Measurements from ENCODE around the gene OXSR1.
"Not testable (repeated sequence)": the region's sequence is repeated elsewhere in the genome, so short reads cannot be mapped to it uniquely, and the experiment has no call there.

Gene OXSR1

GRCh38 chr3:38235466-38235865 lies 70.1 kb downstream of the OXSR1 start:
- DNase-seq = no peak

DNA sequence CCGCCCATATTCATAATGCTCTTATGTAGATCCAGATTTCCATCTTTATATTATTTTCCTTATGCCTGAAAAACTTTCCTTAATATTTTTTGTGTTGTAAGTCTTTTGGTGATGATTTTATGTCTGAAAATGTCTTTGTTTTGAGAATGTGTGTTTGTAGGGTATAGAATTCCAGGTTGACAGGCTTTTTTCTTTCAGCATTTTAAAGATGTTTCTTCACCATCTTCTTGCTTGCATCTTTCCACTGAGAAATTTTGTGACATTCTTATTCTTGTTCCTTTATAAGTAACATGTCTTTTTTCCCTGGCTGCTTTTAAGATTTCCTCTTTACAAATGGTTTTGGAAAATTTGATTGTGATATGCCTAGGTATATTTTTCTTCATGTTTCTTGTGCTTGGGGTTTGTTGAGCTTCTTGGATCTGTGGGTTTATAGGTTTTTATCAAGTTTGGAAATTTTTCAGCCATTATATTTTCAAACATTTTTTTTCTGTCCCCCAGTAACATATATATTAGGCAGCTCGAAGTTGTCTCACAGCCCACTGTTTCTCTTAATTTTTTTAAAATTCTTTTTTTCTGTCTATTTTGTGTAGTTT lies 73.2 kb downstream of the OXSR1 start:
- no peak for DNase-seq

- not testable (repeated sequence) for DNase-seq
Measured at GRCh38 chr3:38242812-38243211, 77.5 kb downstream of the OXSR1 start.

GRCh38 chr3:38245930-38246329 lies 80.6 kb downstream of the OXSR1 start:
- DNase-seq = no peak

- no peak for DNase-seq
Measured at GRCh38 chr3:38247366-38248035, 82.2 kb downstream of the OXSR1 start.

GRCh38 chr3:38250198-38250597 lies 84.9 kb downstream of the OXSR1 start:
- no peak for DNase-seq

DNA sequence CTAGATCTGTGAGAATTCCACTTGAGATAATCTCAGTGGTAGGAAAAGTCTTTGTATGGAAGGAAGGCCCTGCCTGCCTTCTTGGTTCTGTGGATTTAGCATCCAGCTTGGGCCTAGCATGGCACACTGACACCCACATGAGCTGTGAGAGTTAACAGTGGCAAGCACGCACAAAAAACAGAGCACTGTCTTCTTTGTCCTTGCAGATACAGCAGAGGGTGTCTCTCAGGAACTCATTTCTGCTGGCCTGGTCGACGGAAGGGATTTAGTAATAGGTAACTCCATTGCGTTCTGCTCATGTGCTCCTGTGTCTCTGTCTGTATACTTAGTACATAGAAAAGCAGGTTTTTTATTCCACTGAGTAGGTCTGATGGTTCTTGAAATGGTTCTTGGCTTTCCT lies 85.9 kb downstream of the OXSR1 start:
- DNase-seq = no peak

- DNase-seq = no peak
Measured at GRCh38 chr3:38253704-38254103, 88.4 kb downstream of the OXSR1 start.

DNA sequence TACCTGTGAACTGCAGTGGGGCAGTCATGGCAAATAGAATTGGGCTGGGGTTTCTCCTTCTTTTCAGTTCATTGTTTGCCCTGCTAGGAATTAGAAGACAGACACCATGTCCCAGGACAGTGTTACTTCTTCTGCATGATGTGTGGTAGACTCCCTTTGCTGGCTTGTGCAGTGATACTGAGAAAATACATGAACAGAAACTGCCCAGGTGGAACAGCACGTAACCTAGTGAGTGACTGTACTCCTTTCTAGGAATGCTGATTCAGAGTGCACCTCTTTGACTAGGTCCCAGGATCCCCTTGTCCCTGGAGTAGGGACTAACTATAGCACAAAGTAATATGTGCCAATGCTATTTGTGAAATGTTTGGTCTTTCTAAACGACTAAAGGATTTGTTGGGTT lies 89.5 kb downstream of the OXSR1 start:
- no peak for DNase-seq

- DNase-seq = no peak
Measured at GRCh38 chr3:38255627-38256026, 90.3 kb downstream of the OXSR1 start.

DNA sequence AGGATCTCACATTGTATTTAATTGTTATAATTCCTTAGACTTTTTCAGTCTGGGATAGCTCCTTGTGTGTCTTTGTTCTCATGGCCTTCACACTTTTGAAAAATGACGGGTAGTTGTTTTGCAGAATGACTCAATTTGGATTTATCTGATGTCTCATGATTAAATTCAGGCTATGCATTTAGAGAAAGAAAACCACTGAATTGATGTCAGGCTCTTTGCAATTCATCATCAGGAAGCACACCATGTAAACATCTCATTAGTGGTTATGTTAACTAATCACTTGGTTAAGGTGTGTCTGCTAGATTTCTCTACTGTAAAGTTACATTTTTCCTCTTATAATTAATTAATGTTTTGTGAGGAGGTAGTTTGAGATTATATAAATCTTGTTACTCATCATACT lies 92.2 kb downstream of the OXSR1 start:
- no peak for DNase-seq

DNA sequence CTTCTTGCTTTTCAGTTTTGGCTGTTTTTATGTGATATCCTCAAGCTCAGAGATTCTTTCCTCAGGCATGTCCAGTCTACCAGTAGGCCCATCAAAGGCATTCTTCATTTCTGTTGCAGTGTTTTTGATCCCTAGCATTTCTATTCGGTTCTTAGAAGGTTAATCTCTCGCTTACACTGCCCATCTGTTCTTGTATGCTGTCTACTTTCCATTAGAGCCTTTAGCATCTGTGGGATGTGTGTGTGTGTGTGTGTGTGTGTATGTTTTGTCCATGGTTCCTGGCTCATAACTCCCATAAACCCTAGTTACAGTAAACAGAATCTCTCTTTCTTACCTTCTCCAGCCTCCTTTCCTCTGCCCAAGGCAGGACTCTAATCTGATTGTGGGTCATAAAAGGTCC lies 95.1 kb downstream of the OXSR1 start:
- no peak for DNase-seq

DNA sequence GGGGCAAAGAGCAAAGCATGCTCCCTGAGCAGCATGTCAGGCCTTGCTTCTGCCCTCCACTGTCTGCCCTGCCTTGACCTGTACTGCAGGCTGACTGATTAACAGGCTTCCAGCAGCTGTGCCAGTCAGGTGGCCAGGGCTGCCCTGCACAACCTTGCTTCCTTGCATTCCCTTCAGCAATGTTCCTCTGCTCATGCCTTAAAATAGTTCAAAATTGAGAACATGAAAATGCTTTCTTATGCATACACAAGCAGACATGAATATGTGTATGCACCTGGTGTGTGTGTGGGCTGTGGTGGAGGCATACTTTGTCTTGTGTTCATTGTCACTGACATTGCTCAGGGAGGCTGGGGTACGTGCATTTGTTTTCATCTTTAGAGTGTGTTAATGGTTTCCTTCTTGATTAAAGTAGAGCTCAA lies 99.0 kb downstream of the OXSR1 start:
- no peak for DNase-seq

DNA sequence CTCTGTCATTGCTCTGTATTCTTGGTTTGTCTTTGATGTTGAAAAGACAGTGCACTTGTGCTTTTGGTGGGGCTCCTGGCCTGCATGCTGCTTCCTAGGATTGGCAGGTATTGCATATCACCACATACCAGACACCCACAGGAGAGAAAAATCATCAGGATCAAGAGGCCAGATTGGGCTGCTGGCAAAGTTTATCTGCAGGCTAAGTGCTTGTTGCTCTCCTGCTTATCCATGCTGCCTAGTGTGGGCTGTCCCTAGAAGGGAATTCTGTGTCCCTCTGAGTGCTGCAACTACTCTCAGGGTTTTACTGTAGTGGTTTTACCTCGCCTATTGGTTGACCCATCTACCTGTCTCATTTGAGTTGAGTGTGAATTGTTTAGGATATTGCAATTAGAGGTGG lies 99.4 kb downstream of the OXSR1 start:
- DNase-seq = no peak

GRCh38 chr3:38265604-38266307 lies 100.4 kb downstream of the OXSR1 start, which contains the start of gene SLC22A13:
Gene SLC22A13 (plus strand): TSS chr3:38265812. CDS start chr3:38265861, 49 bp downstream.
- no peak for DNase-seq

DNA sequence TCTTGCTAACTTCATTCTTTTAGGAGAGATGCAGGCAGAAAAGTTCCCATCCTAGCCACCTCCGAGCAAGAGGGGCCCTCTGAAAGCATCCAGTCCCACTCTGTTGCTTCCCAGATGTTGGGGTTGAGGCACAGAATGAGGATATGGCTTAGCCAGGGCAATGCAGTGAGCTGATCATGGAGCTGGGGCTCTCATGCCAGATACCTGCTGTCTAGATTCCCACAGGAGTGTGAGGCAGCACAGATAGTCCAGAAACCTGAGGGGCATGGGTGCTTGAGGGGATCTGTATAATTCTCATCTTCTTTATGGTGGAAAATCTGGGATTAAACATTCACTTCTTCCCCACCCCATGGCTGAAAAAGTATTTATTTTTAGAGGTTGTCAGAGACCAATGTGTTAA lies 101.5 kb downstream of the OXSR1 start:
- no peak for DNase-seq

- DNase-seq = no peak
Measured at GRCh38 chr3:38267662-38268061, 102.3 kb downstream of the OXSR1 start.

GRCh38 chr3:38268087-38268486 lies 102.8 kb downstream of the OXSR1 start:
- no peak for DNase-seq

- DNase-seq = no peak
Measured at GRCh38 chr3:38268522-38268921, 103.2 kb downstream of the OXSR1 start.

DNA sequence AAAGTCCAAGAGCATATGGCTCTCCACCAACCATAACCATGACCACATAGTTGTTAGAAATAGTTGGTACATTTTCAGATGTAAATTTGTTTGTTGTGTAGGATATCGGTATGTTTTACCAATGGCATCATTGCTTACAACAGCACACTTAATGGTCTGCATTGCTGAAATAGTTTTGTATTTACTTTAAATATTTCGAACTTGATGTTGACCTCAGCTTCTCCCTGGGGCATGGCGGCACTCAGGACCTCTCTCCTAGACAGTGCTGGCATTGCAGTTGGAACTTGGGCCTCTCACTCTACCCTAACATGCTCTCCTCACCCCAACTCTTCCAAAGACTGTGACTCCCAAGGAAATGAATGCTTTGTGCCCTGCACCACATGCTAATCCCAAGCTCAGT lies 105.3 kb downstream of the OXSR1 start:
- DNase-seq = no peak

GRCh38 chr3:38271553-38271952 lies 106.2 kb downstream of the OXSR1 start:
- DNase-seq = no peak

- DNase-seq = no peak
Measured at GRCh38 chr3:38274864-38275649, 109.7 kb downstream of the OXSR1 start.

- DNase-seq = no peak
Measured at GRCh38 chr3:38275658-38276057, 110.3 kb downstream of the OXSR1 start.

All from SHP77 (cell line).